Measurements from ENCODE around the gene DDX52.
"Not testable (repeated sequence)": the region's sequence is repeated elsewhere in the genome, so short reads cannot be mapped to it uniquely, and the experiment has no call there.

DDX52 gene

GRCh38 chr17:37671028-37671823 is 28.0 kb upstream of the DDX52 start:
- DNase-seq = no peak
- no peak for TF ChIP-seq GATA1 (IDR thresholded peaks at IDR 0.05; ENCODE audit: low read depth, low read length)

GRCh38 chr17:37667039-37667438 is 23.8 kb upstream of the DDX52 start:
- DNase-seq = no peak
- TF ChIP-seq POLR2A (IDR thresholded peaks at IDR 0.05; ENCODE audit: low read length) = no peak
- TF ChIP-seq GATA1 (IDR thresholded peaks at IDR 0.05; ENCODE audit: low read depth, low read length) = no peak

GRCh38 chr17:37664214-37664613 is 21.0 kb upstream of the DDX52 start:
- TF ChIP-seq GATA1 (IDR thresholded peaks at IDR 0.05; ENCODE audit: low read depth, low read length) (no peak), POLR2A (IDR thresholded peaks at IDR 0.05; ENCODE audit: low read length) (no peak)
- no peak for DNase-seq

GRCh38 chr17:37662353-37662752 is 19.1 kb upstream of the DDX52 start:
- DNase-seq = no peak
- TF ChIP-seq GATA1 (IDR thresholded peaks at IDR 0.05; ENCODE audit: low read depth, low read length) (no peak), POLR2A (IDR thresholded peaks at IDR 0.05; ENCODE audit: low read length) (no peak)

GRCh38 chr17:37661400-37662014 is 18.3 kb upstream of the DDX52 start:
- DNase-seq = no peak
- TF ChIP-seq GATA1 (IDR thresholded peaks at IDR 0.05; ENCODE audit: low read depth, low read length) = no peak
- TF ChIP-seq POLR2A (IDR thresholded peaks at IDR 0.05; ENCODE audit: low read length) = no peak

- no peak for DNase-seq
- TF ChIP-seq POLR2A (IDR thresholded peaks at IDR 0.05; ENCODE audit: low read length) (no peak), GATA1 (IDR thresholded peaks at IDR 0.05; ENCODE audit: low read depth, low read length) (no peak)
Observed at GRCh38 chr17:37659925-37660324, 16.7 kb upstream of the DDX52 start.

GRCh38 chr17:37657202-37657601 is 14.0 kb upstream of the DDX52 start:
- TF ChIP-seq GATA1 (IDR thresholded peaks at IDR 0.05; ENCODE audit: low read depth, low read length) (no peak), POLR2A (IDR thresholded peaks at IDR 0.05; ENCODE audit: low read length) (no peak)

GRCh38 chr17:37651849-37652248 is 8.6 kb upstream of the DDX52 start:
- no peak for TF ChIP-seq GATA1 (IDR thresholded peaks at IDR 0.05; ENCODE audit: low read depth, low read length)
- no peak for TF ChIP-seq POLR2A (IDR thresholded peaks at IDR 0.05; ENCODE audit: low read length)
- DNase-seq = no peak

More at GRCh38 chr17:37657202-37657601, 14.0 kb upstream of the DDX52 start:
- no peak for DNase-seq

- DNase-seq = peak; percentile 47 to 58
- TF ChIP-seq GATA1 (IDR thresholded peaks at IDR 0.05; ENCODE audit: low read depth, low read length) (no peak), POLR2A (IDR thresholded peaks at IDR 0.05; ENCODE audit: low read length) (no peak)
Observed at GRCh38 chr17:37650419-37651003, 7.3 kb upstream of the DDX52 start.

GRCh38 chr17:37648555-37648954 is 5.3 kb upstream of the DDX52 start:
- no peak for TF ChIP-seq POLR2A (IDR thresholded peaks at IDR 0.05; ENCODE audit: low read length)
- TF ChIP-seq GATA1 (IDR thresholded peaks at IDR 0.05; ENCODE audit: low read depth, low read length) = no peak
- DNase-seq = no peak

- TF ChIP-seq POLR2A (IDR thresholded peaks at IDR 0.05; ENCODE audit: low read length) (no peak), GATA1 (IDR thresholded peaks at IDR 0.05; ENCODE audit: low read depth, low read length) (no peak)
- no peak for DNase-seq
Observed at GRCh38 chr17:37647856-37648255, 4.6 kb upstream of the DDX52 start.

- DNase-seq = no peak
- TF ChIP-seq POLR2A (IDR thresholded peaks at IDR 0.05; ENCODE audit: low read length) (no peak), GATA1 (IDR thresholded peaks at IDR 0.05; ENCODE audit: low read depth, low read length) (no peak)
Observed at GRCh38 chr17:37643869-37644268, 623 bp upstream of the DDX52 start.

- TF ChIP-seq POLR2A (IDR thresholded peaks at IDR 0.05; ENCODE audit: low read length) (no peak), GATA1 (IDR thresholded peaks at IDR 0.05; ENCODE audit: low read depth, low read length) (no peak)
- peak; percentile 55 to 72 for DNase-seq
Observed at GRCh38 chr17:37642681-37643080, 565 bp downstream of the DDX52 start.

GRCh38 chr17:37640015-37640414 is 3.2 kb downstream of the DDX52 start:
- peak; percentile 38 to 52 for DNase-seq
- TF ChIP-seq GATA1 (IDR thresholded peaks at IDR 0.05; ENCODE audit: low read depth, low read length) (no peak), POLR2A (IDR thresholded peaks at IDR 0.05; ENCODE audit: low read length) (no peak)

GRCh38 chr17:37637956-37638355 is 5.3 kb downstream of the DDX52 start:
- DNase-seq = no peak
- TF ChIP-seq GATA1 (IDR thresholded peaks at IDR 0.05; ENCODE audit: low read depth, low read length) (no peak), POLR2A (IDR thresholded peaks at IDR 0.05; ENCODE audit: low read length) (no peak)

GRCh38 chr17:37616430-37616829 is 26.8 kb downstream of the DDX52 start:
- DNase-seq = not testable (repeated sequence)
